ENCODE data around the gene GRIK4.
"Not testable (repeated sequence)": the region's sequence is repeated elsewhere in the genome, so short reads cannot be mapped to it uniquely, and the experiment has no call there.

The GRIK4 gene

DNA sequence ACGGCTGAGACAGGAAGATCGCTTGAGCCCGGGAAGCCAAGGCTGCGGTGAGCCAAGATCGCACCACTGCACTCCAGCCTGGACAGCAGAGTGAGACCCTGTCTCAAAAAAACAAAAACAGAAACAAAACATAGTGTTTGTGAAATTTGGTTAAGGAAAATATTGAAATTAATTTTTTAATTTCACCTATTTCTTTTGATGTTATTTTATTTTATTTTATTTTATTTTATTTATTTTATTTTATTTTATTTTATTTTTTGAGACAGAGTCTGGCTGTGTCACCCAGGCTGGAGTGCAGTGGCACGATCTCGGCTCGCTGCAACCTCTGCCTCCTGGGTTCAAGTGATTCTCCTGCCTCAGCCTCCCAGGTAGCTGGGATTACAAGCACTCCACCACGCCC is 275.7 kb downstream of the GRIK4 start:
- DNase-seq: not testable (repeated sequence)

DNA sequence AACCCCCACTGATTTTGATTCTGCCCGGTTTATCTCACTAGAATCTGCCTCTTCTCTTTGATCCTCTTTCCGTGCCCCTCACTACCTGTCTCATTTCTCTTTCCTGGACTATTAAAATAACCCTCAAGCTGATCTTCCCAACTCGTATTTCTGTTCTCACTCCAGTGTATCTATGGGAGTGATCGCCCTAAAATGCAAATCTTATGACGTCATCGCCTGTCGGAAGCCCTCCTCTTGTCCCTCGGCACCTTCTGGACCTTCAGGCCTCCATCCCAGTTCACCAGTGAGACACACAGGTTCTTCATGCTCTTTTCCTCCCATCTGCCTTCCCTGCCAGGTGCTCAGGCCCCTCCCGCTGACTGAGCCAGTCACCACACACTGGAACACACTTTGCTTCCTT is 277.8 kb downstream of the GRIK4 start:
- no peak for DNase-seq

DNA sequence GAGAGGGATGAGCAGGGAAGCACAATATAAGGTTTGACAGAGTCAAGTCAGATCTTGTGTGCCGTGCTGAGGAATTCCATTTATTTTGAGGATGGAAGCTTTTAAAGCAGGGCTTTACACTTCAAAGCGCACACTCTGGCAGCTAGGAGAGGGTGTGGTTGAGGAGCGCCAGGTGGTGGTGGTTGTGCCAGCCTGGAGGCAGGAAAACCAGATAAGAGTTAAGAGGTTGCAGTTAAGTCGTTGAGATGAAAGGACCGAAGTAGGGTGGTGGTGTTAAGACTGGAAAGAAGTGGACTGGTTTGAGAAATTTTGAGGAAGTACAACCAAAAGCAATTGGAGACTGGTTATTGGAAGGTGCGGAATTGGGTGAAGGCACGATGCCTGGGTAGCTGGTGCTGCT is 280.8 kb downstream of the GRIK4 start:
- DNase-seq: no peak

DNA sequence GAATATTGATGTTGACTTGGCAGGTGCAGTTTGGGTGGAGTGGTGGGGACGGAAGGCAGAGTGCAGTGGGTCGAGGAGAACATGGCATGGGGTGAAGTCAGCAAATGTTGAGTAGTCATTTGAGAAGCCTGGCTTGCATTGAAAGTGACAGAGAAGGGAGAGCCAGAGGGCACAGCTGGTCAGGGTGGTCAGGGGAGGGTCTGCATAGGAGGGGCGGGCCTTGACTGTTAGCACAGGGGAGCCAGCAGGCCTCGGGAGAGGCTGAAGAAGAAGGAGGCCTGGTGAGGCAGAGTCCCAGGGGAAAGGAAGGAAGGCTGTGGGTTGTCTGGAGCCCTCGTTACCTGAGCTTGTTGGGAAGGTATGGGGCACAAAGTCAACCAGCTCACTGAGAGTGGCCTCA is 281.6 kb downstream of the GRIK4 start:
- no peak for DNase-seq

DNA sequence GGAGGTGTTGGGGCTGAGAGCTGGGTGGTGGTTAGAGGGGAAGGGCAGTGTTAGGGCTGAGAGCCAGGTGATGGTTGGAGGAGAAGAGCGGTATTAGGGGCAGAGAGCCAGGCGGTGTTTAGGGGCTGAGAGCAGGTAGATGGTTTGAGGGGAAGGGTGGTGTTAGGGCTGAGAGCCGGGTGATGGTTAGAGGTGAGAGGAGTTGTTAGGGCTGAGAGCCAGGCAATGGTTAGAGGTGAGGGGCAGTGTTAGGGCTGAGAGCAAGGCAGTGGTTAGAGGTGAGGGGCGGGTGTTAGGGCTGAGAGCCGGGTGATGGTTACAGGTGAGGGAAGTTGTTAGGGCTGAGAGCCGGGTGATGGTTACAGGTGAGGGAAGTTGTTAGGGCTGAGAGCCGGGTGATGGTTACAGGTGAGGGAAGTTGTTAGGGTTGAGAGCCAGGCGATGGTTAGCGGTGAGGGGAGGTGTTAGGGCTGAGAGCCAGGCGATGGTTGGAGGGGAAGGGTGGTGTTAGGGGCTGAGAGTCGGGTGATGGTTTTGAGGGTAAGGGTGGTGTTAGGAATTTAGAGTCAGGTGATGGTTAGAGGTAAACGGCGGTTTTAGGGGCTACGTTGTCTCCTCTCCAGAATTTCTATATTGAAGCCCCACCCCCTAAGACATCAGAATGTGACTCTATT is 282.4 kb downstream of the GRIK4 start:
- DNase-seq: peak in 1 of 5 experiments; percentile 48

DNA sequence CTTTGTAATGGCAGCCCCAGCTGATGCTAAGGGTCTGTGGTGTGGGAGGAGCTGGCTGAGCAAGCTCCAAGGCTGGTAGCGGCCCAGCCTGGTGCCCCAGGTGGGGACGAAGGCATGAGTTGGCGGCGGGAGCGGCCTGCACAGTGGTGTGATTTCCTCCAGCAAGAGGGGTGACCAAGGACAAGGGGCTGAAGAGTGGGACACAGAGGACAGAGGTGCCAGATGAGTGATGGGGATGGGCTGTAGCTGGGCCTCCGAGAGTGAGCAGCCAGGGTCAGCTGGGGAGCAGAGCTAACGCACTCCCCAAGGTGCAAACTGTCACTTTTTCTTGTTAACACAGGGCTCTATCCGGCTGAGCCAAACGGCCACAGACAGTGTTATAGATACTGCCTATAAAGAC is 283.2 kb downstream of the GRIK4 start:
- DNase-seq: no peak

DNA sequence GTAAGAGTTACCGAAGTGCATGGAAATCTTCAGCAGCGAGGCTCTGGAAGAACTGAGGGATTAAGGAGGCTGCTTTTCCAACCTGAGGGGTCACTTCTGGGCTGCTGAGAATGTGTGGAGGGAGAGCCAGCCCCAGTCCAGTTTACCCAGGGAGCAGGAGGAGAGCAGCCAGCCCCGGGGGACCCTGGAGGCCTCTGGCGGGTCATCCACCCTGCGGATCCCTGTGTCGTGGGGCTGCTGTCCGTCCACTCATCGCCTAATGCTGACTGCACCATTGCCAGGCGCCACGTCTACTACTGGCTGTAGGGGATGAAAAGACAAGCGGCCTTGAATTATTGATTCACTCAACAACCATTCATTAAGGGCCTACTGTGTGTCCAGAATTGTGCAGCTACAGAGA is 283.6 kb downstream of the GRIK4 start:
- DNase-seq: no peak

DNA sequence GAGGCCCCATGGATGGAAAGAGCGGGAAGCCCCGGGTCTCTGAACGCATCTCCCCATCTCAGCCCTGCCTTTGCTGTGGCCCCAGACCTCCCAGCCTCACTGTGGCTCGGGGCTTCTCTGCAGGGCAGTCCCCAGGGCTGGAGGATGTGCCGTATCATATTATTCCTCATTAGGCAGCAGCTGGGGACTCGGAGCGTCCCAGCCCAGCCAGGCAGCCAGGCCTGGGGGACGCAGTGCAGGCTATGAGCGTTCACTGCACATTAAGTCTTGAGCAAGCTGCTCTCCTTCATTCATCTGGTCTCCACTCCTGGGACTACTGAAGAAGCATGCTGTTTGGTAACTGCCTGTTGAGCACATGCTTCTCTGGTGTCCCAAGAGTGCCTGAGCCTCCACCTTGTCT is 285.6 kb downstream of the GRIK4 start:
- no peak for DNase-seq

DNA sequence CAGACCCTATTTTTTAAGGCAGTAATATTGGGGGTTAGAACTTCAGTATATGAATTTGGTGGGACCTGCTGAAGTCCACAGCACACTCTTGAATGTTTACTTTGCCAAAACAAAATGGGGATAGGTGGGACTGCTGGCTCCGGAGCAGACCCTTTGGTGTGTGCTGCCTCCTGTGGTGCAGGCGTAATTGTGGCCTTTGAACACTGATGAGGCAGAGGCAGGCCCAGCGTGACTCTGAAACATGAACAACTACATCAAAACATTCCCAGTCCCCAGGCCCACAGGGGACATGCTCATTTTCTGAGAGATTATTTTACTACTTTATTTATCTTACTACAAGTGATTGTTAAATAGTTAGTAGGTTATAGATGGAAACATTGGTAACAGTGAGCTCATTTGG is 287.3 kb downstream of the GRIK4 start:
- DNase-seq: no peak

DNA sequence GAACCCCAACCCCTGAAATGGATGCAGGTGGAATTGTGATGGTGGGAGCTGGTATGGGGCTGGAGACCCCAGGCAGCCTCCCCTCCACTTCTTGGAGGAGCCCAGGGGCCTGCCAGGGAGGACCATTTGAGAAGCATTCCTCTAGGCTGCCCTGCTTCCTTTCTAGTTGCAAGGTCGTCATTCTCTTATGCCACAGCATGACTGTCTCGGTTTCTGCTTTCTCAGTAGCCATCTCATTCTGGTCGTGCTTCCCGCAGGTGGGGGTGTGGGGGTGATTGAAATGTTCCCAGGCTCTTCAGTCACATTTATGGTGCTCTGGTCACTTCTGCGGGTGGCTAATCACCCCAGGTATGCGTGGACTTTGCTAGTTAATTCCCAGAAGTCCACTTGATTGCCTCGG is 288.7 kb downstream of the GRIK4 start:
- DNase-seq: no peak

DNA sequence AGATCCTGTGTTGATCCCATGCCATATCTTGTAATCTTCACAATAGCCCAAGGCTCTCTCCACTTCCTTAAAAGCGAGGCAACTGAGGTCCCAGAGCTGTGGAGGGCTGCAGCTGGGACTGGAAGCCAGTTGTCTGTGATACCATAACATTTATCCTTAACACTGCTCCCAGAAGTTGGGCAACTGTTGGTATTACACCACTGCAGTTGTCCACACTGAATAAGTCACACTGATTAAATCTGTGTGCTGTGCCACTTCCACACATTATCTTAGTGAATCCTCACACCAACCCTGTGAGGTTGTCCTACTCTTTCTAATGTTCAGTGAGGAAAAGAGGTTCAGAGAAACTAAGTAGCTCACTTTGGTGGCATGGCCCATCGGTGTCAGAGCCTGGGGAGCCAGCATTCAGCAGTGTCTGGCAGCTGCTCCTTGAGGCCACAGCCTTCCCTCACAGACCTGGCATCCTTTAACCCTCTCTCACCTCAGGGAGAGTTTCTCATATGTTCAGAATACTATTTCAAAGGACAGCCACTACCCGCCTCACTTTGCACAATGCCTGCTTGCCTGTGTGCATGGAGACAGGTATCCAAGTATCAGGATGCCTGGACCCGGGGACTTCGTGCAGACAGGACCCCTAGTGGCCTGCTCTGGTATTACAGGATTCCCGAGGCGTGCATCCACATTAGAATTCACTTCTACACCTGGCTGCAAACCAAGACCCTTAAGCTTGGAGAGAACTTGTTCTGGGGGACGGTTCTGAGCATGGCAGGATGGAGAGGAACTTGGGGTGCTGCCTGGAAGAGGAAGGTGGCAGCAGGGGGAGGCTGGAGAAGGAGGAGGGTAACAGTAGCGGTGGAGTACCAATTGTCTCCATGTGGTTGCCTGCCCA is 290.5 kb downstream of the GRIK4 start:
- DNase-seq: peak in 4 of 5 experiments; percentile 3 to 33 (median 15)

DNA sequence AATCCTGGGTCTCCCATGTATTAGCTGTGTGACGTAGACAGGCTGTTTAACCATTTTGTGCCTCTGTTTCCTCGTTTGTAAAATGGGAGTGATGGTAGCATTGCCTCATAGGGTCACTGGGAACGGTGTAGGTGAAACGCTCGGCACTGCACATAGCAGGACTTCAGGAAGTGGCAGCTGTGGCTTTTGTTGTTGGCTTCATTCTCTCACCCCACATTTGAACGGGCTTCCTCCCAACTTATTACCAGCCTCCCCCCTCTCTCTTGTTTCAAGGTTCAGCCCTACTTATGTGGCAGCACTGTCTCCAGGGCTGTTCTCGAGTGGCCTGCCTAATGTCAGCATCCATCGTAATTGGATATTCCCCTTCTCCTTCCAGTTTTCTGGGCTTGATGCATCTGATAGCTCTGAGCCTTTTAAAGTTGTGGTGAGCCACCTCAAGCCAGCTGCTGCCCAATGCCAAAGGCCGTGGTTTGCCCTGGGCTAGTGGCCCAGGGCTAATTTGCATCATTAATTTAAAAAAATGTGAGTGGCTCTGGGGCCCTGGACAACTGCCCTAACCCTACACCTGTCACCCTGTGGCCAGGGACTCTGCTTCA is 294.5 kb downstream of the GRIK4 start:
- no peak for DNase-seq

DNA sequence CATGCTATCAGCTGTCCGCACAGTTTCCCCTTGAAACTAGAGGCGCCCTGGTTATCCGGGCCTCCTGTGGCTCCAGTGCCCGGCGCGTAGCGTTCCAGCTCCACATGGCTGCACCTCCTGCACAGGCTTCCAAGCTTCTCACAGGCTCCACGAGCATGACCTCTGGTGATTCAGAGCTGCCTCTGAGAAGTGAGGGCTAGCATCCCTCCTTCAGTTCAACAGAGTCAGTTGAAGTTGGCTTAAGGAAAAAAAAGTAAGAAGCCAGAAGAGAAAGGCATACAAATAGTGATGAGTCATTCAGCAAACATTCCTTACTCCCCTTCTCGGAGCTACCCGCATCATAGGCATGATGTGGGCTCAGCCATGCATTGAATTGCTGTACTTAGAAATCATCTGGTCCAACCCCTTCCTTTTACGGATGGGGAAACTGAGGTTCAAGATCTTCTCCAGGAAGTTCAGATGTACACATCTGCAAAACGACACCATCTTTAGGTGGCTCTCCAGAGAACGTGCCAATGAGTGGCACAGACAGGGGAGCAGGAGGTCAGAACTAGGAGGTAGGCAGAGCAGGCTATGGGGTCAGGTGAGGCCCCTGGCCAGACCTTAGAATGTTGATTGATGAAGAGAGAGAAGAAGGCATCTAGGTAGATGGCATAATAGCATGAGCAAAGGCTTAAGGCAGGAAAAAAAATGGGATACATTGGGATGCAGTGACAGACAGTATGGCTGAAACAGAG is 296.0 kb downstream of the GRIK4 start:
- DNase-seq: no peak

DNA sequence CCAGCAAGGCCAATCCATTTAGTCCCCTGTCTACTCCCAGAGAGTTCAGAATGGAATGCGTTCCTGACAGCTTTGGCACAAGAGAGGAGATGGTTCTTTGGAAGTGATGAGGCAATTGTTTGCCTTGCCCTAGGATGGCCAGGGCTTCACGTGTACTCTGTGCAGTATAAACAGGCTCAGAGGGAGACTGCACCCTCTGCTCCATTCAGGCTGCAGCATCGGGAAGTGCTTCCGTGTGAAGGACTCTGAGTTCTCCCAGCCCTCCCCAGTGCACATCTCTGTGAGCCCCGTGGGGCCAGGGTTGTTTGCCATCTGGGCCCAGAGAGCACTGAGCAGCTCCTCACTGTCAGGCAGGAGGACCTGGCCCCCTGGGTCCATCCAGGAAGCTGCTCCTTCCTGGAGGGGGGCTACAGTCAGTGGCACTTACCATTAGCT is 297.1 kb downstream of the GRIK4 start:
- DNase-seq: no peak

DNA sequence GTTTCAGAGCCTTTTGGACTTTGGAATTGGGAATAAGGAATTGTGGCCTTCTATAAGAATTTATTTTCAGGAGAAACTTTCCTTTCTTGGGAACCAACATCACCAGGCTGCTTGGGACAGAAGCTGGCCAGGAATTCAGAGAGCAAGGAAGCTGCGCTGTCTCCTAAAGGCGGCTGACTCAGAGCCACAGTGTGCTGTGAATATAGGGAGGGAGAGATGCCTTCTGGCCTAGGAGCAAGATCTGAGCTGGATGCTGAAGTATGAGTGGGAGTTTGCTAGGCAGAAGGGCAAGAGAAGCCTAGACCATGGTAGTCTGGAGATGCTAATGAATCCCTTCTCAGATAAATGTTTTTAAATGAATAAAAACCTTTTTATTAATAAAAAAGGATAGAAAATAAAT is 298.7 kb downstream of the GRIK4 start:
- DNase-seq: no peak

DNA sequence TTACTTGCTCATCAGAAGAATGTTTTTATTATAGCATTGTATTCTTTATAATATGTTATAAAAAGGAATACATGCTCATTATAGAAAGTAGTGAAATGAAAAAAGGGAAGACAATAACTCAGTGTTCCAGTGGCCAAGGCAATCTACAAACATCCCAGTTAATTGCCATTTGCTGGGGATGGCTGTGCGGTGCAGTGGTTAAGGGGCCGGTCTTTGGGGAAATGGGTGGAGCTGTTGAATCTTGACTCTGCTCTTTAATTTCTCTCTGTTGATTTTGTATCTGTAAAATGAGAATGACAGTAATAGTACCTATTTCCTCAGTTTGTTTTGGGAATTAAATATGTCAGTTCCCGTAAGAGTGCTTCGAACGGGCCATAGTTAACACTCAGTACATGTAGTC is 299.7 kb downstream of the GRIK4 start:
- DNase-seq: no peak

DNA sequence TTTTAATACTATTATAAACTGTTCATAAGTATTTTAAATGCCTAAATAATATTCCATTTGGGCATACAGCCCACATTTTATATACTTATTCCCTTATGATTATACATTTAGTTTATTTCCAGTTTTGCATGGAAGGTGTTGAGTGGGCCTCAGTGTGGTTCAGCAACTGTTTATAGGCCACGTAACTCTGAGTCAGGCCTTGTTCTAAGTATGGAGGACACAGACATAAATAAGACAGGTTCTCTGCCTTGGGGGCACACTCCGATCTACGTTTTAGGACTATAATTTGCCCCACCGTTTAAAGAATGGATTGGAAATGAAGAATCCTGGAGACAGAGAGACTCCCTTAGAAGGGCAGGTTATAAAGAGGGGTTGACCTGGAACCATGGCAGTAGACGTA is 300.2 kb downstream of the GRIK4 start:
- no peak for DNase-seq

DNA sequence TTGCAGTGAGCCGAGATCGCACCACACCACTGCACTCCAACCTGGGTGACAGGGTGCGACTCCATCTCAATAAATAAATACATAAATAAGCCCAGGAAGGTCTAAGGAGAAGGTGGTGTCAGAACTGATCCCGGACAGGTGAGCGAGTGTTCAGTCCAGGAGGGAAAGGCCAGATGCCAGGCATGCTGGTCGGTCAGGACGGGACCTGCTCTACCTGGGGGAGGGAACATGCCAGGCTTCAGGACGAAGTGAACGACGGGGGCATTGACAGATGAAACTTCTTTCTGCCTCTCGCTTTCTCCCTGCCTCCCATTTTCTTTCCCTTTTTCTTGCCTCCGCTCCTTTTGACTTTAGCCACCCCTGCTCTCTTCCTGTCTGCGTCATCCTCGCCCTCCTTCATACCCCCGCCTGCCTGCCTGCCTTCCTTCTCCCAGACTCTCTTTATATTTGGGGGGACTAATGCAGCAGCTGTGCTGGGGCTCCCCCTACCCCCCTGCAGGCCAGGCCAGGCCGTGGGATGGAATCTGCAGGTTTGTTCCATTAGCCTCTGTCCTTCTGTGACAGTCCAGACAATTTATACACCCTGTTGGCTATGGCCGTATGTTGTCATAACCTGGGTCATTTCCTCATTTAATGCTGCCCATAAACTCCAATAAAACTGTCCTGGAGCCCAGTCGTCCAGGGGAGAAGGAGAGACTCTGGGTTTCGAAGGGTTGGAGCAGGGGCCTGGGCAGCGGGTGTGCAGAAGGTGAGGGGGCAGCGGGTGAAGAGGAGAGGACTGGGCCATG is 303.2 kb downstream of the GRIK4 start:
- no peak for DNase-seq

DNA sequence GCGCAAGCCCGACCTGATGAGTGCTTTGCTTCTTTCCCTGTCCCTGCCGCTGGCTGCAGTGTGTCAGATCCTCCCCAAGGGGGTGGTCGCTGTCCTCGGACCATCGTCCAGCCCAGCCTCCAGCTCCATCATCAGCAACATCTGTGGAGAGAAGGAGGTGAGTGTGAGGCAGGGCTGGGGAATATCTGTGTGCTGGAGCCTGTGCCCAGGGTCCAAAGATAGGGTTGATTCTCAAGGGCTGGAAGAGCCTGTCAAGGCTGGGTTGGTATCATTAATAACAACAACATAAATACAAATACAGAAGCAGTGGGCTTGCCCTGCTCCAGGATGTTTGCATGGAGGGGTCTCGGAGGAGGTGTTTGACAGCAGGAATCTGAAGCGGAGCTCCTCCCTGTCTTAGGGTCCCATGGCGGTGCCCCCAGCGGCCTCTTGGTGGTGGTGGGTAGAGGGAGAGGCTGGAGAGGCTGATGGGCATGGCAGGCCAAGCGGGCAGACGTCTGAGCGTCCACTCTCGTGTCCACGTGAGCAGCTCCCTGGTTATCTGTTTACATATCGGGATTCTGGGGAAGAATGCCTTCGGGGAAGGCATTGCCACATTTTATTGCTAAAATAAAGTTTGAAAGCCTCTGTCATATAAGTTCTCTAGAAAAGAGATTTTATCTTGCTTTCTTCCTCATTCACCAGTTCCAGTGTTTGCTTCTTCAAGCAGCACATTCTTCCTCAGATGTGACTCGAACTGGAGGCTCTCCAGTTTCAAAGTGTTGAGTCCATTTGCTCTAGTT is 304.0 kb downstream of the GRIK4 start:
- no peak for DNase-seq

DNA sequence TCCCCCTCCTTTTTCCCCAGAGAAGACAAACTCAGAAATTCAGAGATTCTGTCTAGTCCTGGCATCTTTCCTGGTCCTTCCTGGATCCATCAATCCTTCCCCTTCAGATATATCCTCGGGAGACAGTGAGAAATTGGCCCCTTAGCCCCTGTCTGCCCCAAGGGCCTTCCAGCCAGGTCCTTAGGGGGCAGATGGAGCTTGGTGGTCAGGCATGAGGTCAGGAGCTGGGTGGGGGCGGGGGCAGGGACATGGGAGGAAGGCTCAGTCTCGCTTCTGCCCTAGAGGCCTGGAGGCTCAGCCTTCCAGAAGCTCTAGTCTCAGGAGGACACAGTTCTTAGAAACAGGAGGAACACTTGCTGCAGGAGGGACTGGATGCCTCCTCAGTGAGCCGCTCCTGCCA is 304.6 kb downstream of the GRIK4 start:
- DNase-seq: no peak

DNA sequence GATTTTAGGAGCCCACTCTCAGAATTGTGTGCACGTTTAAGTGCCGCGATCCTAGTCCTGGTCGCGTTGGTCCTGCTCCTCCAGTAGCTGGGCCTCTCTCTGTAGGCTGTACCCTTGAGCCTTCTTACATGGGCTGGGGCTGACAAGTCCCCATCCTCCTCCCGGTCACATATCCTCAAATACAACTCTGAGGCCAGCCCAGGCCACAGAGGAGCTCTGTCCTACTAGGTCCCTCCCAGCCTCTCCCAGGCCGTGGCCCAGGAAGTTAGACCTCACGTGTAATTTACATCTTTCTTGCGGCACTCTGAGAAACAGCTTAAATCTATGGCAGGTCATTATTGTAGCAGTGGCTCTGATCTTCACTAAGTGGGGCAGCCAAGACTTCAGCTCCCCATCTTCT is 305.2 kb downstream of the GRIK4 start:
- no peak for DNase-seq

DNA sequence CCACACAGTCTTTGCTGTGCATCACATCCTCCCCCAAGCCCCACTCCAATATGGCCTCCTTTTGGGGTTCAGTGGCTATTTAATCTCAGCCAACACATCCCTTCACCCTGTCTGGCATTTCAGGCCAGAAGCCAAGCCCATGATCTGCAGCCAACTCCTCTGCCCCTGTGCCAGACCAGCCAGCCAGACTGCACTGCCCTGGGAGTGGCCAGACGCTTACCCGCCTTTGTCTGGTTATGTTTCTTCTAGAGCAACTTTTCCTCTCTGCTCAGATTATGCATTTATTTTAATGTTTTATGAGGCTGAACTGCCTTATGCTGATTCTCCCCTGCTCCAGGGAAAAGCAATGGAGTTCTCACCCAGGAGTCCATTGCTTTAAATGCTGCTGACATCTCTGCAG is 305.6 kb downstream of the GRIK4 start:
- no peak for DNase-seq

All from T-helper 2 cell (primary cell).